MM.1S (cell line): ENCODE results near the gene CYP4A11.

Experiments
- CTCF ChIP-seq: fragments of 300-600 bp; sonication (generic); IDR thresholded peaks from 2 replicates; pipeline ENCODE4 v1.5.1; 2016; ENCODE audit warnings: antibody characterized with exemption, low read length, mixed read lengths
- EZH2 ChIP-seq: fragments of 300-600 bp; sonication (generic); optimal IDR thresholded peaks from 2 replicates; pipeline ENCODE3; 2017; ENCODE audit warnings: low read depth, mild to moderate bottlenecking, antibody characterized with exemption, low read length, mixed read lengths

DNA sequence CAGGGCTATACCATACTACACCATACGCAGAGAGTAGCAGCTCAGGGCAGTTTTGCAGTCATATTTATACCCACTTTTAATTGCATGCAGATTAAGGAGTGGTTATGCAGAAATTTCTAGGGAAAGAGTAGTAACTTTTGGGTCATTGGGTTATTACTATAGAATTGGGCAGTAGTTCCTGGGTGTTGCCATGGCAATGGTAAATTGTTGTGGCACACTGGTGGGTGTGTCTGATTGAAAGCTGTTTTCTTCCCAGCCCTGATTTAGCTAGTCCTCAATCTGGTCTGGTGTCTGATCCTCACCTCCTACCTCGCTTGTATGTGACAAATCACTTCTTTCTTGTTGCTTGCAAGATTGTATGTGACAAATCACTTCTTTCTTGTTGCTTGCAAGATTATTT lies 30.5 kb downstream of the CYP4A11 start:
- TF ChIP-seq CTCF (no peak), EZH2 (no peak)
